ENCODE measurements around the gene CHRNA5.

- TF ChIP-seq EZH2phosphoT487 (IDR thresholded peaks at IDR 0.05; ENCODE audit: low read depth, severe bottlenecking, unreplicated experiment) (no peak), CTCF (IDR thresholded peaks at IDR 0.05; ENCODE audit: poor library complexity) (no peak), EZH2 (IDR thresholded peaks at IDR 0.05; ENCODE audit: borderline replicate concordance) (no peak)
Observed at GRCh38 chr15:78617516-78617915, 52.2 kb downstream of the CHRNA5 start.

All from hepatocyte (in vitro differentiated cells).